Measurements from ENCODE around the gene HBG1.

The HBG1 gene

DNA sequence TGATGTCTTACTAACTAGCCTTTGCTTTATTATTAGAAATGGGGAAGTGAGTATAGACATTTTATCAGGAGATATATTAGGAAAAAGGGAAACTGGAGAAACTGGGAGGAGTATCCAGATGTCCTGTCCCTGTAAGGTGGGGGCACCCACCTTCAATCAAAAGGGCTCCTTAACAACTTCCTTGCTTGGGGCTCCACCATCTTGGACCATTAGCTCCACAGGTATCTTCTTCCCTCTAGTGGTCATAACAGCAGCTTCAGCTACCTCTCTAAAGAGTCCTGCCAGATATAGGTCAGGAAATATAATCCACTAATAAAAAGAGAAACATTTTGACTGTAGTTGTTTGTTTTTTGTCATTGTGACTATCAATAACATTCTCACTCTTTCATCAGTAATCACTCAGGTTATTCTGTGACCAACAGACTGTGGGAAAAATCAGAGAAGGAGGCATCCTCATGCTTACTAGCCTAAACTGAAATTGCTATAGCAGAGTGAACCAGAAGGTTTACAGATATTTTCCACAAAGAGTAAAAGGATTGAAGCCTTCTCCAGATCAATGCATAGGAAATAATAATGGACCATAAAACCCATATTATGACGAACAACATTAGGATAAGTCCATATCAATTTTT is 41.7 kb upstream of the HBG1 start:
- peak; percentile 81 for DNase-seq
- no peaks in the 10 kb centered on the region for H3K36me3 ChIP-seq (ENCODE audit: control insufficient read depth, insufficient read depth, low read length)
- H2BK120ac ChIP-seq (ENCODE audit: low read depth, low read length): no peak overlapping the region
- H3K27ac ChIP-seq (ENCODE audit: low read depth, low read length): no peak overlapping the region
- H3K9ac ChIP-seq (ENCODE audit: low read length): no peak overlapping the region
- no peak overlapping the region for H4K5ac ChIP-seq (ENCODE audit: low read length)
- no peak overlapping the region for H3K4me3 ChIP-seq (ENCODE audit: low read length)
- H3K27me3 ChIP-seq (ENCODE audit: insufficient read depth, low read length, poor library complexity): no peaks in the 10 kb centered on the region
- no peak overlapping the region for H2BK15ac ChIP-seq (replicated peaks; ENCODE audit: low read depth)
- H3K4ac ChIP-seq (ENCODE audit: low read depth, low read length): no peak overlapping the region
- H3K4me2 ChIP-seq (ENCODE audit: low read length): no peak overlapping the region
- no peak overlapping the region for H2AK5ac ChIP-seq (ENCODE audit: low read length)
- no peaks in the 10 kb centered on the region for H3K4me1 ChIP-seq (ENCODE audit: control insufficient read depth, low read depth, low read length)
- H2BK5ac ChIP-seq (ENCODE audit: low read length): no peak overlapping the region
- no peak overlapping the region for H3K23ac ChIP-seq (ENCODE audit: low read length)
- no peak overlapping the region for H3K56ac ChIP-seq (ENCODE audit: low read length)
- no peak overlapping the region for H4K8ac ChIP-seq (ENCODE audit: low read depth, low read length)
- no peaks in the 10 kb centered on the region for H3K79me2 ChIP-seq (ENCODE audit: control insufficient read depth, insufficient read depth, low read length)
- no CpG with 5 or more reads among the region's 1 CpG for WGBS (ENCODE audit: extremely low coverage, insufficient coverage, low lambda C conversion rate)
- H3K79me1 ChIP-seq (ENCODE audit: low read length): no peaks in the 10 kb centered on the region
- H3K18ac ChIP-seq (ENCODE audit: low read length): no peak overlapping the region

DNA sequence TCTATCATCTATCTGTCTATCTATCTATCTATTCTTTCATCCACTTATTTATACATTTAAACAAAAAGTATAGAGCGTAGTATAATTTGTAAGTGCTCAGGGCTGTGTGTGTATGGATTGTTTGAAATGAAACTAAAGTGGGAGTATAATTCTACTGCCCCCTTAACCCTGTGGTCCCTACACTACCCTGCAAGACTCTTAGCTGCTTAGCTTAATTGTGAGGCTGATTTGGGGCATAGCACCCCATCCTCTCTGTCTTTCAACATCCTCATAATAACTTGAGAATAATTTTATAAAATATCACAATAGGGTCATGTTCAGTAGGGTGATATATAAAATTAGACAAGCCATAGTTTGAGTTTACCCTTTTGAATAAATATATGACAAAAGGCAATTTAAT is 40.4 kb upstream of the HBG1 start:
- H2BK120ac ChIP-seq (ENCODE audit: low read depth, low read length): no peak overlapping the region
- H3K4me1 ChIP-seq (ENCODE audit: control insufficient read depth, low read depth, low read length): no peaks in the 10 kb centered on the region
- H2BK15ac ChIP-seq (replicated peaks; ENCODE audit: low read depth): no peak overlapping the region
- no peak overlapping the region for H4K5ac ChIP-seq (ENCODE audit: low read length)
- H3K4me2 ChIP-seq (ENCODE audit: low read length): no peak overlapping the region
- H2AK5ac ChIP-seq (ENCODE audit: low read length): no peak overlapping the region
- H3K4me3 ChIP-seq (ENCODE audit: low read length): no peak overlapping the region
- 100% methylated on average over 1 of the region's 1 CpG for WGBS (ENCODE audit: extremely low coverage, insufficient coverage, low lambda C conversion rate)
- DNase-seq: no peak
- H3K79me1 ChIP-seq (ENCODE audit: low read length): no peaks in the 10 kb centered on the region
- no peak overlapping the region for H4K8ac ChIP-seq (ENCODE audit: low read depth, low read length)
- no peaks in the 10 kb centered on the region for H3K27me3 ChIP-seq (ENCODE audit: insufficient read depth, low read length, poor library complexity)
- H3K9ac ChIP-seq (ENCODE audit: low read length): no peak overlapping the region
- H3K36me3 ChIP-seq (ENCODE audit: control insufficient read depth, insufficient read depth, low read length): no peaks in the 10 kb centered on the region
- no peak overlapping the region for H2BK5ac ChIP-seq (ENCODE audit: low read length)
- no peak overlapping the region for H3K27ac ChIP-seq (ENCODE audit: low read depth, low read length)
- H3K56ac ChIP-seq (ENCODE audit: low read length): no peak overlapping the region
- no peak overlapping the region for H3K23ac ChIP-seq (ENCODE audit: low read length)
- H3K18ac ChIP-seq (ENCODE audit: low read length): no peak overlapping the region
- H3K4ac ChIP-seq (ENCODE audit: low read depth, low read length): no peak overlapping the region
- H3K79me2 ChIP-seq (ENCODE audit: control insufficient read depth, insufficient read depth, low read length): no peaks in the 10 kb centered on the region

DNA sequence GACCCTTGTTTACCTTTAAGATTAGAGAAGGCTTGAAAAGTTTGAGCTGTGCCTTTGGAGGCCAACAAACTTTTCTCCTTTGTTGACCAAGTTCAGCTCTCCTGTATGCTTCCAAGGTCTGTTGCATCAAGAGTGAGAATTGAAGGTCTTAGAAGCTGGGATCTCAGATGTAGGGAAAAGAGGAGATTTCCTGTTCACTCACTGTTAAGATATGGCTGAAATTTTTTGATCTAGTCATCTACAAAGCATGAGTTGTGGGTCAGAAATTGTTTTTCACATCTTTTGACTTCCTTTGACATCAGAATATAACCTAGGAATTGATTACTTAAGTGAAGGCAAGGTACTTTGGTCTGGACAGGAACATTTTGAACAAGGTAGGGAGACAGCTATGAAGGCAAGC is 40.0 kb upstream of the HBG1 start:
- H2BK15ac ChIP-seq (replicated peaks; ENCODE audit: low read depth): peak overlapping the region; percentile 46
- DNase-seq: no peak
- H3K18ac ChIP-seq (ENCODE audit: low read length): peak overlapping the region; percentile 69
- H2AK5ac ChIP-seq (ENCODE audit: low read length): no peak overlapping the region
- no peak overlapping the region for H3K23ac ChIP-seq (ENCODE audit: low read length)
- no peak overlapping the region for H2BK5ac ChIP-seq (ENCODE audit: low read length)
- H2BK120ac ChIP-seq (ENCODE audit: low read depth, low read length): no peak overlapping the region
- no peak overlapping the region for H3K4ac ChIP-seq (ENCODE audit: low read depth, low read length)
- no peaks in the 10 kb centered on the region for H3K79me2 ChIP-seq (ENCODE audit: control insufficient read depth, insufficient read depth, low read length)
- H3K27me3 ChIP-seq (ENCODE audit: insufficient read depth, low read length, poor library complexity): no peaks in the 10 kb centered on the region
- H3K4me2 ChIP-seq (ENCODE audit: low read length): no peak overlapping the region
- H3K79me1 ChIP-seq (ENCODE audit: low read length): no peaks in the 10 kb centered on the region
- no peak overlapping the region for H3K4me3 ChIP-seq (ENCODE audit: low read length)
- H3K27ac ChIP-seq (ENCODE audit: low read depth, low read length): no peak overlapping the region
- H3K9ac ChIP-seq (ENCODE audit: low read length): no peak overlapping the region
- H3K56ac ChIP-seq (ENCODE audit: low read length): no peak overlapping the region
- H3K4me1 ChIP-seq (ENCODE audit: control insufficient read depth, low read depth, low read length): no peaks in the 10 kb centered on the region
- no peak overlapping the region for H4K5ac ChIP-seq (ENCODE audit: low read length)
- H3K36me3 ChIP-seq (ENCODE audit: control insufficient read depth, insufficient read depth, low read length): no peaks in the 10 kb centered on the region
- no peak overlapping the region for H4K8ac ChIP-seq (ENCODE audit: low read depth, low read length)

DNA sequence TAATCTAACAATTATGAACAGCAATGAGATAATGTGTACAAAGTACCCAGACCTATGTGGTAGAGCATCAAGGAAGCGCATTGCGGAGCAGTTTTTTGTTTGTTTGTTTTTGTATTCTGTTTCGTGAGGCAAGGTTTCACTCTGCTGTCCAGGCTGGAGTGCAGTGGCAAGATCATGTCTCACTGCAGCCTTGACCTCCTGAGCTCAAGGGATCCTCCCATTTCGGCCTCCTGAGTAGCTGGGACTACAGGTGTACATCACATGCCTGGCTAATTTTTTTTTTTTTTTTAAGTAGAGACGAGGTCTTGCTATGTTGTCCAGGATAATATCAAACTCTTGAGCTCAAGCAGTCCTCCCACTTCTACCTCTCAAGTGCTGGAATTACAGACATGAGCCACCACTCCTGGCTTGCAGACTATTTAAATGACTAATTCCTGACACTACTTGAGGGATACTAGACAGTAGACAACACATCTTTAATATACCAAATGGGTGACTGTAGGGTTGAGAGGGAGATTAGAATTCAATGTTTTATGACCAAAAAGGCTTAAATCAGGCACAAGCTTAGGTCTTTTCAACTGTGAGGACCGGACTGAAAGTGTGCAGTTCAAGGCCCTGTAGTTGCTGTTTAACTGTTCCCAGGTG is 39.4 kb upstream of the HBG1 start:
- Histone ChIP-seq H3K4me1 (ENCODE audit: control insufficient read depth, low read depth, low read length) (no peaks in the 10 kb centered on the region), H2AK5ac (ENCODE audit: low read length) (no peak overlapping the region), H4K8ac (ENCODE audit: low read depth, low read length) (no peak overlapping the region), H4K5ac (ENCODE audit: low read length) (no peak overlapping the region), H2BK120ac (ENCODE audit: low read depth, low read length) (no peak overlapping the region), H3K79me2 (ENCODE audit: control insufficient read depth, insufficient read depth, low read length) (no peaks in the 10 kb centered on the region), H2BK15ac (replicated peaks; ENCODE audit: low read depth) (peak overlapping the region; percentile 46), H2BK5ac (ENCODE audit: low read length) (no peak overlapping the region), H3K4ac (ENCODE audit: low read depth, low read length) (no peak overlapping the region), H3K4me3 (ENCODE audit: low read length) (no peak overlapping the region), H3K36me3 (ENCODE audit: control insufficient read depth, insufficient read depth, low read length) (no peaks in the 10 kb centered on the region), H3K79me1 (ENCODE audit: low read length) (no peaks in the 10 kb centered on the region), H3K56ac (ENCODE audit: low read length) (no peak overlapping the region), H3K18ac (ENCODE audit: low read length) (peak overlapping the region; percentile 69), H3K27me3 (ENCODE audit: insufficient read depth, low read length, poor library complexity) (no peaks in the 10 kb centered on the region), H3K23ac (ENCODE audit: low read length) (no peak overlapping the region), H3K27ac (ENCODE audit: low read depth, low read length) (no peak overlapping the region), H3K9ac (ENCODE audit: low read length) (no peak overlapping the region), H3K4me2 (ENCODE audit: low read length) (no peak overlapping the region)
- DNase-seq: no peak
- no CpG with 5 or more reads among the region's 6 CpGs for WGBS (ENCODE audit: extremely low coverage, insufficient coverage, low lambda C conversion rate)

DNA sequence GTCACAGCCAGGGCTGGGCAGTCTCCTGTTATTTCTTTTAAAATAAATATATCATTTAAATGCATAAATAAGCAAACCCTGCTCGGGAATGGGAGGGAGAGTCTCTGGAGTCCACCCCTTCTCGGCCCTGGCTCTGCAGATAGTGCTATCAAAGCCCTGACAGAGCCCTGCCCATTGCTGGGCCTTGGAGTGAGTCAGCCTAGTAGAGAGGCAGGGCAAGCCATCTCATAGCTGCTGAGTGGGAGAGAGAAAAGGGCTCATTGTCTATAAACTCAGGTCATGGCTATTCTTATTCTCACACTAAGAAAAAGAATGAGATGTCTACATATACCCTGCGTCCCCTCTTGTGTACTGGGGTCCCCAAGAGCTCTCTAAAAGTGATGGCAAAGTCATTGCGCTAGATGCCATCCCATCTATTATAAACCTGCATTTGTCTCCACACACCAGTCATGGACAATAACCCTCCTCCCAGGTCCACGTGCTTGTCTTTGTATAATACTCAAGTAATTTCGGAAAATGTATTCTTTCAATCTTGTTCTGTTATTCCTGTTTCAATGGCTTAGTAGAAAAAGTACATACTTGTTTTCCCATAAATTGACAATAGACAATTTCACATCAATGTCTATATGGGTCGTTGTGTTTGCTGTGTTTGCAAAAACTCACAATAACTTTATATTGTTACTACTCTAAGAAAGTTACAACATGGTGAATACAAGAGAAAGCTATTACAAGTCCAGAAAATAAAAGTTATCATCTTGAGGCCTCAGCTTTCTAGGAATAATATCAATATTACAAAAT is 38.6 kb upstream of the HBG1 start:
- Histone ChIP-seq H3K4ac (ENCODE audit: low read depth, low read length) (no peak overlapping the region), H2BK15ac (replicated peaks; ENCODE audit: low read depth) (no peak overlapping the region), H3K4me3 (ENCODE audit: low read length) (no peak overlapping the region), H3K79me2 (ENCODE audit: control insufficient read depth, insufficient read depth, low read length) (no peaks in the 10 kb centered on the region), H3K56ac (ENCODE audit: low read length) (no peak overlapping the region), H3K79me1 (ENCODE audit: low read length) (no peaks in the 10 kb centered on the region), H4K8ac (ENCODE audit: low read depth, low read length) (no peak overlapping the region), H3K4me1 (ENCODE audit: control insufficient read depth, low read depth, low read length) (no peaks in the 10 kb centered on the region), H3K27ac (ENCODE audit: low read depth, low read length) (no peak overlapping the region), H3K9ac (ENCODE audit: low read length) (no peak overlapping the region), H3K23ac (ENCODE audit: low read length) (no peak overlapping the region), H3K4me2 (ENCODE audit: low read length) (no peak overlapping the region), H4K5ac (ENCODE audit: low read length) (no peak overlapping the region), H3K18ac (ENCODE audit: low read length) (no peak overlapping the region), H3K36me3 (ENCODE audit: control insufficient read depth, insufficient read depth, low read length) (no peaks in the 10 kb centered on the region), H2BK5ac (ENCODE audit: low read length) (no peak overlapping the region), H3K27me3 (ENCODE audit: insufficient read depth, low read length, poor library complexity) (no peaks in the 10 kb centered on the region), H2AK5ac (ENCODE audit: low read length) (no peak overlapping the region), H2BK120ac (ENCODE audit: low read depth, low read length) (no peak overlapping the region)
- WGBS (ENCODE audit: extremely low coverage, insufficient coverage, low lambda C conversion rate): no CpG with 5 or more reads among the region's 7 CpGs
- DNase-seq: peak; percentile 11

All from mesendoderm (in vitro differentiated cells).